Thyroid gland (tissue), 4 donors: ENCODE measurements around the gene TMEM92. TPM values are rescaled to one million over a fixed set of nuclear protein-coding genes. Genes with fewer than 3 reads are reported as not detected.

ENCODE experiments used
- DNase-seq, 2 donors: peaks; one replicate each; pipeline ENCODE4 v3.0.0-alpha.2; 2019
- H3K27ac ChIP-seq, 3 donors: fragments of 200-600 bp; sonication (generic); 1 replicate in 2 of 3; 2 replicates in 1 of 3; pipeline ENCODE4 v1.5.1; 2016 to 2019; ENCODE audit warnings: mild to moderate bottlenecking in 1 of 3, moderate library complexity in 1 of 3
- H3K27me3 ChIP-seq: fragments of 200-600 bp; sonication (generic); one replicate; pipeline ENCODE4 v1.5.1; 2019
- H3K36me3 ChIP-seq, 2 donors: fragments of 200-600 bp; sonication (generic); one replicate each; pipeline ENCODE4 v1.5.1; 2016 to 2019
- H3K4me1 ChIP-seq, 2 donors: fragments of 200-600 bp; sonication (generic); one replicate each; pipeline ENCODE4 v1.5.1; 2017 to 2019
- H3K4me3 ChIP-seq, 3 donors: fragments of 200-600 bp; sonication (generic); replicated peaks in 1 of 3; 1 replicate in 2 of 3; 2 replicates in 1 of 3; pipeline ENCODE4 v1.5.1; 2016; ENCODE audit warnings: mild to moderate bottlenecking in 1 of 3
- H3K9me3 ChIP-seq: fragments of 200-600 bp; sonication (generic); one replicate; pipeline ENCODE4 v1.5.1; 2017
- CTCF ChIP-seq, 6 experiments: fragments of 200-600 bp in 3 of 6; fragments of 450-650 bp in 3 of 6; sonication (generic) in 3 of 6; IDR thresholded peaks; one replicate each; pipeline ENCODE4 v1.5.1; 2016 to 2019; ENCODE audit warnings: antibody characterized with exemption in 6 of 6, mild to moderate bottlenecking in 2 of 6, inconsistent platforms in 1 of 6, moderate library complexity in 1 of 6
- POLR2A ChIP-seq, 2 donors: fragments of 450-650 bp; IDR thresholded peaks; one replicate each; pipeline ENCODE4 v1.6.1; 2017; ENCODE audit warnings: antibody characterized with exemption in 2 of 2, mild to moderate bottlenecking in 2 of 2, moderate library complexity in 1 of 2
- WGBS, 2 donors: methylation state at CpG; one replicate each; pipeline ENCODE4 v1.1.5; 2017; 5-methylcytosine and 5-hydroxymethylcytosine counted together
- intact Hi-C: fragments of 100-400 bp; cut with DNase I; formaldehyde crosslinking; loops from one replicate; pipeline ENCODE4 v1.15.1; 2023
- small RNA-seq: library from RNA; depleted of rRNA; stranded (forward); fragments of <200 nt; gene quantifications from one replicate; pipeline ENCODE3, GENCODE V24; 2016
- total RNA-seq, 4 donors: library from RNA; depleted of rRNA; stranded (reverse); fragments of >200 nt; gene quantifications; one replicate each; pipeline ENCODE4 v1.2.3, GENCODE V29; 2016

TMEM92 gene
- total RNA-seq, 4 donors from 2014 or later, result not detected

GRCh38 chr17:50330151-50330775 lies 56.0 kb downstream of the TMEM92 start:
- TF ChIP-seq CTCF (IDR thresholded peaks at IDR 0.05), result no peak
- TF ChIP-seq POLR2A (IDR thresholded peaks at IDR 0.05), result no peak
- H3K4me3 ChIP-seq, result no peak overlapping the region
- 90 to 91% methylated on average over 11 of the region's 11 CpGs for whole genome bisulfite sequencing, 2 donors
- H3K4me1 ChIP-seq, result no peaks in the 10 kb centered on the region
- no peak for DNase-seq
- no peaks in the 10 kb centered on the region for H3K9me3 ChIP-seq
- no peaks in the 10 kb centered on the region for H3K36me3 ChIP-seq
- intact Hi-C loops, result no loop called here
- H3K27ac ChIP-seq, result no peak overlapping the region
- no peaks in the 10 kb centered on the region for H3K27me3 ChIP-seq

Small RNA genes lying within 50 kb of the gene (small RNA-seq; reads per million reads assigned to genes)
- not detected for gene SUMO2P7

Other genes starting within 250 kb of the TMEM92 start
- gene ITGA3, start 218.4 kb upstream of the TMEM92 start, total RNA-seq, result 100 to 1,000 TPM; 145 to 246 (median 172) TPM
- 10 to 100 TPM; 42.5 to 79.3 (median 64.5) TPM for gene PDK2, start 179.1 kb upstream of the TMEM92 start, total RNA-seq
- under 1 TPM; 0.24 to 0.81 (median 0.58) TPM for gene SAMD14, start 144.3 kb upstream of the TMEM92 start, total RNA-seq
- 10 to 100 TPM; 28.6 to 37.2 (median 31.9) TPM for gene PPP1R9B, start 123.8 kb upstream of the TMEM92 start, total RNA-seq
- 1 to 10 TPM in 1 of 4 donors, not detected in 3; 2.0 TPM for gene SGCA, start 108.5 kb upstream of the TMEM92 start, total RNA-seq
- 10 to 100 TPM; 12.2 to 57.3 (median 18.5) TPM for gene COL1A1, start 72.8 kb upstream of the TMEM92 start, total RNA-seq
- 10 to 100 TPM; 22.4 to 33.4 (median 28.8) TPM for gene XYLT2, start 71.7 kb downstream of the TMEM92 start, total RNA-seq
- 100 to 1,000 TPM in 1 of 4 donors, 10 to 100 TPM in 3; 44.6 to 115 (median 80.8) TPM for gene MRPL27, start 98.7 kb downstream of the TMEM92 start, total RNA-seq
- under 1 TPM in 2 of 4 donors, not detected in 2; 0.27 to 0.93 TPM for gene EME1, start 98.8 kb downstream of the TMEM92 start, total RNA-seq
- gene LRRC59, start 123.1 kb downstream of the TMEM92 start, total RNA-seq, result 10 to 100 TPM; 57.4 to 91.0 (median 77.5) TPM
- 100 to 1,000 TPM in 3 of 4 donors, 10 to 100 TPM in 1; 97.3 to 193 (median 143) TPM for gene ACSF2, start 151.8 kb downstream of the TMEM92 start, total RNA-seq
- gene CHAD, start 194.4 kb downstream of the TMEM92 start, total RNA-seq, result under 1 TPM in 1 of 4 donors, not detected in 3; 0.67 TPM
- gene RSAD1, start 204.4 kb downstream of the TMEM92 start, total RNA-seq, result 10 to 100 TPM; 30.2 to 50.1 (median 34.7) TPM
- 1 to 10 TPM in 3 of 4 donors, under 1 TPM in 1; 0.78 to 3.2 (median 1.6) TPM for gene MYCBPAP, start 234.0 kb downstream of the TMEM92 start, total RNA-seq